Activated gamma-delta T cell treated with Interleukin-2 at 50 U/mL for 16 hours (primary cell): ENCODE results near the gene RRAGC.
"Not testable (repeated sequence)": the region's sequence is repeated elsewhere in the genome, so short reads cannot be mapped to it uniquely, and the experiment has no call there.

Source experiments
- DNase-seq: peaks from one replicate; pipeline ENCODE4 v3.0.0-alpha.2; 2020

RRAGC gene

DNA sequence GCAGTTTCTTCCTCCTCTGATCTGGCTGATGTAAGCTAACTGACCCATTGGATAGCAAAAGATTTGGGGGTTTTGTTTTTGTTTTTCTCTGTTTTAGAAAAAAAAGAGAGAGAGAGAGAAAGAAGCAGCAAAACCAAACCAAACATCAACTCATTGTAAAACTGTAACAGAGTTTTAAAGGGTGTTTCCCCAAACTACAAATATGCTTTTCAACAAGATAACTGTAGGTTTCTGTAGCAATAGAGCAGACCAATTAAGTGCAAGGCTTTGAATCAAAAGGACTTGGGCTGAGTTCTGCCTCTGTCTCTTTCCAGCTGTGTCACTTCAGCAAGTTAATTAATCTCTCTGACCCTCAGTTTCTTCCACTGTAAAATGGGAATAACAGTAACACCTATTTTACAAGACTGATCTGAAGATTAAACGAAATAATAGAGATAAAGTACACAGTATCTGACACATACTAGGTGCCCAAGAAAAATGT is 44.5 kb downstream of the RRAGC start:
- no peak for DNase-seq

DNA sequence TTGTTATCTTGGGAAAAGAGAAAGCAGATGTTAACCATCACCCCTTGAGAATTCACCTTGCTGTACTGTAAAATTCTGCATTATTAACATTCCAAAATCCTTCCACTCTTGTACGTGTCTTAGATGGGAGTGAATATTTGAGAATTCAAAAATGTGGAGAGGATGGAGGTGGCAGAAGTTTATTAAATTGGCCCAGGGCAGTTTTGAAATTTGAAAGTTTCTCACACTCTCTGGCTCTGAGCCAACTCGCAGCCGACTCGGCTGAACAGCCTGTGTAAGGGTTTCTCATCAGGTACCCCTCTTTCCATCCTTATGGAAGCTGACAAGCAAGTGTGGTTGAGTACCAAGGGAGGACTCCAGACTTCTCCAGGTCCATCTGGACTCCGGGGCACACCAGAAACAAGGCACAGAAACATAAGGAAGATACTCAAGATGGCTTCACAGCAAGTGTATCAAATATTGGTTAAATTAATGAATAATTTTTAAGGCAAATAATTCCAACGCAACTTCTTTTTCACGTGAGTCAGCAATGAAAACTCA is 45.1 kb downstream of the RRAGC start:
- no peak for DNase-seq

DNA sequence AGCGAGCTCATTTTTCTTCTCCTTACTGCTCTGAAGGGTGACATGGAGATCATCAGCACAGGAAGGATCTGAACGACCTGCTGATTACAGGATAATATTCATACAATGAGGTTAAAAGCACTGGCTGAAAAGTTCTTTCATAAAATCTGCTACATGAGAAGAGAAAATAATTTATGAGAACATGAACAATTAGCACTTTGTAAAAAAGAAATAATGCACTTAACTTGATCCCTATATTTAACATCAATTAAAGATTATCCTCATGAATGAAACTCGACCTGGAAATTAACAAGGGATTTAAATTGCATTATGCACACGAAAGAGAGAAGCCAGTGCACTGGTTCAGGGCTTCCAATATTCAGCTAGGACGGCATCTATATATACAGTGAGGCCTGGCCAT is 46.6 kb downstream of the RRAGC start:
- DNase-seq, result no peak

DNA sequence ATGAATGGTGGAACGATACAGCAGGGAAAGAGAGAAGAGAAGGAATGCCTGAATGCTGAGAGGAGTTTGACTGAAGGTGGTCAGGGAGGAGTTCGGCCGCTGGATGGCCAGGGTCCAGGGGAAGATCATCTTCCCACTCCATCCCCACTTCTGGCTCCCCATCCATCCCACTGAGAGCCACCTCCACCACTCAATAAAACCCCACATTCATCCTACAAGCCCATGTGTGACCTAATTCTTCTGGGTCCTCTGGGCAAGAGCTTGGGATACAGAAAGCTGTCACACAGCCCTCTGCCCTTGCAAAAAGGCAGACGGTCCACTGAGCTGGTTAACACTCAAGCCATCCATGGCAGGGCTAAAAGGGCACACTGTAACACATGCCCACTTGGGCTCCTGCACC is 48.1 kb downstream of the RRAGC start:
- not testable (repeated sequence) for DNase-seq

DNA sequence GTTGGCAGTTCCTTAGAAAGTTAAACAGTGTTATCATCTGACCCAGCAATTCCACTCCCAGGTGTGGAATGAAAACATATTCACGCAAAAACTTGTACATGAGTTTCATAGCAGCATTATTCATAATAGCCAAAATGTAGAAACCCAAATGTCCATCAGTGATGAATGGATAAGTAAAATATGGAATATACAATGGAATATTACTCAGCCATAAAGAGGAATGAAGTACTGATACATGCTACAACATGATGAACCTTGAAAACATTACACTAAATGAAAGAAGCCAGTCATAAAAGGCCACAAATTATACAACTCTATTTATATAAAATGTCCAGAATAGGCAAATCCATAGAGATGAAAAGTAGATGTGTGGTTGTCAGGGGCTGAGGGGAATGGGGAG is 53.5 kb downstream of the RRAGC start:
- no peak for DNase-seq

DNA sequence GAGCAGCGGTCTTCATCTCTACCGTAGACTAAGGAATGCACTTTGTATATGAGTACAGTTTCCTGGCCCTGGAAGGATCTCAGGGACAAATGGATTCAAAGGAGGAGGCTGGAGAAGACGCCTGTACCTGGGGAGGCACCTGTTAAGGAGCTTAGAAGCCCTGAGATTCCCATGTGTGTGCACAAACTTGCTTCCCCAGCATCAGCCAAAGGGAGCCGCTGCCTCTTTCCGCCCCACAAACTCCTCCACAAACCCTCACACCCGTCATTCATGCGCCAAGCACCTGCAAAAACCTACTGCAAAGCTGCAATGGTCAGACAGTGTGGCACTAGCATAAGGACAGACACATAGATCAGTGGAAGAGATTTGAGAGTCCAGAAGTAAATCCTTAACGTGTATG is 54.5 kb downstream of the RRAGC start:
- DNase-seq, result no peak

GRCh38 chr1:38804062-38804886 is 55.3 kb downstream of the RRAGC start:
- DNase-seq, result no peak

DNA sequence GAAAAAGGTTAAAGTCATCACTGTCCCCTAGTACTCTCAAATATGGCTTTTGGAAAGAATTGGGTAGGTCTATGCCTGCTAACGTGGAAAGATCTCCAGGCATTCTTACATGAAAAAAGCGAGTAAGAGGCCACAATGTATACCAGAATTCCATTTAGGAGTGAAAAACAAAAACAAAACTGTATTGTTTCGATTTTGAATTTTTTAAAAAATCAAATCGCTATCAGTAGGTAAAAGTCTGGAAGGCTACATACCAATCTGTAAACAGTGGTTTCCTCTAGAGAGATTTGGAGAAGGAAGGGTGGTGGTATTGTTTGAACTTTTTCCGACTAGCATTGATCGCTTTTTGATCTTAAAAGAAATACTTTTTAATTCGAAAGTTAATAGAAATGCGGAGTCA is 55.9 kb downstream of the RRAGC start:
- DNase-seq, result no peak

GRCh38 chr1:38800720-38801671 is 58.6 kb downstream of the RRAGC start:
- no peak for DNase-seq

DNA sequence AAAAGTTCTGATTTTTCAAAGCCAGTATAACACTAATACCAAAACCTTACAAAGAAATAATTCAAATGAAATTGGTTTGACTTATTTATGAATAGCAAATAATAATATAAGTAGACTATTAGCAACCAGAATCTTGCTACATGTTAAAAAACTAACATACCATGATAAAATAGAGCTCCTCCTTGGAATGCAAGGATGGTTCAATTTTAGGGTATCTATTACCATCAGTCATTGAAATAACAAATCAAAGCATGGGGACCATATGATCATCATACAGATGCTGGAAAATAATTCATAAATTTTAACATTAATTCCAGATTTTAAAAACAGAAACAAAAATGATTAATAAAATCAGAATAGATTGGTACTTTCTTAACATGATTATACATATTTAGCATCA is 66.3 kb downstream of the RRAGC start:
- DNase-seq, result no peak

DNA sequence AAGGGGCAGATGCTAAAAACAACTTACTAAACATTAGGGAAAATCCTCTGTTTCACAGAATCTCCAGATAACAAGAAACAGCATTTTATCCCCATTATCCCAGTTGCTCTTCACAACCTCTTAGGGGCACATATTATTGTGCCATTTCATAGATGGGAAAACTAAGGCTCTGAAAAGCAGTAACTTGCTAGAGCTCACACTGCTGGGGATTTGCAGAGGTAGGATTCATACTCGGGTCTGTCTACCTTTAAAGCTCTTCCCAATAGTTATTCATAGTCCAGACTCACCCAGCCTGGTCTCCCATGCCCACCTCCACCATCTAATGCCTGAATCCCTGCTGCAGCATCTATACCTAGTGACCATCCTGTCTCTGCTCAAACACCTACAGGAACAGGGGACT is 67.7 kb downstream of the RRAGC start:
- DNase-seq, result no peak

DNA sequence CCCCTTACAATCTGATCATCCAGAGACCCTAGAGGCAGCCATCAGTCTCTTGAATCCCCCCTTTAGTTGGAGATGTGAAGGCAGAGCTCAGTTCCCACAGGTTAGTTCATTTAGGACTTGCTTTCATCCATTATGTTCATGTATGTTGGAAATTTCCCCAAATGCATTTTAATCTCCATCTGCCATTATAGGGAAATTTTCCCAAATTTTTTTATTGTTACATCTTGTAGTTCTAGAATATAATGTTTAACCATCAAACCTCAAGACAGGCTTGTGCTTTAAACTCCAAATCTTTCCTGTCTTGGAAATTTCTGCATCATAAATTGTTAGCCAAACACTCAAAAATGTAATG is 68.4 kb downstream of the RRAGC start:
- DNase-seq, result no peak

GRCh38 chr1:38790422-38791163 is 69.0 kb downstream of the RRAGC start:
- no peak for DNase-seq

DNA sequence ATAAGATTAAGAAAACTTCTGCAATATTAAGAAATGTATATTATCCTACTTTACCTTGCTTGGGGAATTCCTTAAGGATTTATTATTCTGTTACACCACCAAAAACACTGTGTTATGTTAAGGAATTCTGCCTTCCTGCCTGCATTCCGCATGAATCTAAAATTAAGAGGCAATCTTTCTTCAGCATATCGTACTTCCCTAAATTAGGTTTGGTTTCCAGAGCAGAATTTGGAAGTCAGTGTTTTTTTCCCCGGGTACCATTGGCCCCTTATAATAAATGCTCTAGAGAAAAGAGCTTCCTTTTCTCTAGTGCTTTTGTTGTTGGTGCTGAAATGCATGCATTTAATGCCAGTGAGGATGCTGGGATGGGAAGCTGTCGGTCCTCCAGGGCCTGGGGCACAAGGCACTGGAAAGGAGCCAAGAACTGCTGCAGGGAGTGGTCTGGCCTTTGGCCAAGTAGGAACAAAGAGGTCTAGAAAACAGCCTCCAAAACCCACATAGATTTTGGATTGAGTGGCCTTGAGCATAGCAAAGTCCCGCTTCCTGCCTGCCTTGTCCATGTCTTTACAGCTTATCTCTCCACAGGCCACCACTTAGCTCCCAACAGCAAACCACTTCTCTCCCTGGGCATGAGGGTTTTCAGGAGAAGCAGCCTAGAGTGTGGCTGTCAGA is 69.9 kb downstream of the RRAGC start:
- DNase-seq, result no peak

DNA sequence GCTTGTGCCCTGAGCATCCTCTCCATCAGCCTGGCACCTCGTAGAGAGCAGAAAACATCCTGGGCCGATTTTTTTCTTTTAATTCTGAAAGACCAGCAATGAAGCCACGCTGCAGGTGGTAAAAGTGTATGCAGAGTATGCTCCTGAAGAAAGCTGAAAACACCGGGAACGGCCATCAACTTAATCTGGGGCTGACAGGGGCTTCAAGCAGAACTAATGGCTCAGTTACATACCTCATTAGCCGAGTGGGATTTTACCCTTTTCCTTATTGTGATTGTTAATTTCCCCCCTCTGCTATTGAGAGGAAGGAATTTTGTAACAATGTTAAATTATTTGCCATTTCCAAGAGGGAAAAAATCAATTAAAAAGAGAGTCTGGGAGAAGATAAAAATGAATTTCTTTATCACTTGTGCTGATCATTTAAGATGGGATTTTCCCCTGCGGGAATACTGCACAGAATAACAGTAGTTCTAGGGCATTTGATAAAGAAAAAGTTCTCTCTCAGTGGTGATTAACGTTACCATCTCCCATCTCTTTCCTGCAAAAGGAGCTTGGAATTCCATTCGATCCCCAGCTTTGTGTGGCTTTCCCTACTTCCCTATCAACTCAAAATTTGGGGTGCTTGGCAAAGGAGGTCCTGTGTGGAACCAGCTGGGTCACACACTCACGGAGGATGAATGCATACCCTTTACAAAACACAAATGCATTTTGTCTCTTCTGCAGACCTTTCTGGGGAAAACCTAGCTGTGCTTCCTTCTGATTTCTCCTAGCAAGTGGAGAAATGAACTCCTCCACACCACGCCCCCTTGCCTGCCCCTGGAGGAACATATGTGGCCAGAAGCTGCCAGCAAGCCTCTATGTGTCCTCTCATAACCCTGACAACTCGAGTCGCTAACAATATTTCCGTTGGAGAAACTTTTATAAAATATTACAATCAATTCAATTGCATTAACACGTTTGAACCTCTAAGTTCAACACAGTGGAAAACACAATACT is 70.9 kb downstream of the RRAGC start:
- no peak for DNase-seq
